GM21528 (cell line): ENCODE results near the gene DNAAF1.
"Not testable (repeated sequence)": the region's sequence is repeated elsewhere in the genome, so short reads cannot be mapped to it uniquely, and the experiment has no call there.

Source experiments
- ATAC-seq: cut with Tn5 transposase; IDR thresholded peaks from one replicate; pipeline ENCODE4 v1.9.1; 2021; ENCODE audit warnings: mild to moderate bottlenecking, moderate library complexity; ENCODE audit not compliant: unreplicated experiment, low FRiP score

DNAAF1 gene

GRCh38 chr16:84182680-84183571 lies 37.8 kb downstream of the DNAAF1 start:
- no peak for ATAC-seq

DNA sequence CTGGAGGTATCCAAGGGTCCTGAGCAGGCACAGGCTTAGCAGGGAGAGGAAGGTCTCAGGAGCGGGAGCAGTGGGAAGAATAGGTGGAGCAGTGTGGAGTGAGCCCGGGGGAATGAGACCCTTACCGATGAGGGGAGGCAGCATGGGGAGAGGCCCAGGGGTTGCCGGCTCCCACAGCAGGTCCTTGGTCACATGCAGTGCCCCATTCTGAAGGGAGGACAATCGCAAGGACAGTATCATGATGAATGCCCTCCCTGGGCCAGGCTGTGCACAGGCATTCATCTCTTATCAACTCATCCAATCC lies 38.4 kb downstream of the DNAAF1 start:
- ATAC-seq: no peak

GRCh38 chr16:84183911-84184591 lies 38.9 kb downstream of the DNAAF1 start:
- no peak for ATAC-seq

DNA sequence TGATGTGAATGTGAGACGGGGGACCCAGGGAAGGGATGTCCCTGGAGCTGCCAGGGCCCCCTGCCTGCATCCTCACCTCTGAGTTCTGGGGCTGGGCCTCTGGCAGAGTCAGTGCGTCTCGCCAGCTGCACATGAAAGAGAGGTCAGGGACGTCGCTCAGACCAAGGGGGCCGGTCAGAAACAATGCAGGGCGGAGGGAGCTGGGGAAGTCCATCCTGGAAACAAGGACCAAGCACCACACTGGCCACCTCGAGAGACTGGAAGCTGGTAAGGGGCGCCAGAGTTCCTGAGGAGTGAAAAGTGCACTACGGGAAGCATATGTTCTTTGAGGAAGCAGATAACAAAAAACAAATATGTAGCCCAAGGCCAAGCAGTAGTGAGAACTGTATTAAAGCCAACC lies 39.7 kb downstream of the DNAAF1 start:
- ATAC-seq: no peak

DNA sequence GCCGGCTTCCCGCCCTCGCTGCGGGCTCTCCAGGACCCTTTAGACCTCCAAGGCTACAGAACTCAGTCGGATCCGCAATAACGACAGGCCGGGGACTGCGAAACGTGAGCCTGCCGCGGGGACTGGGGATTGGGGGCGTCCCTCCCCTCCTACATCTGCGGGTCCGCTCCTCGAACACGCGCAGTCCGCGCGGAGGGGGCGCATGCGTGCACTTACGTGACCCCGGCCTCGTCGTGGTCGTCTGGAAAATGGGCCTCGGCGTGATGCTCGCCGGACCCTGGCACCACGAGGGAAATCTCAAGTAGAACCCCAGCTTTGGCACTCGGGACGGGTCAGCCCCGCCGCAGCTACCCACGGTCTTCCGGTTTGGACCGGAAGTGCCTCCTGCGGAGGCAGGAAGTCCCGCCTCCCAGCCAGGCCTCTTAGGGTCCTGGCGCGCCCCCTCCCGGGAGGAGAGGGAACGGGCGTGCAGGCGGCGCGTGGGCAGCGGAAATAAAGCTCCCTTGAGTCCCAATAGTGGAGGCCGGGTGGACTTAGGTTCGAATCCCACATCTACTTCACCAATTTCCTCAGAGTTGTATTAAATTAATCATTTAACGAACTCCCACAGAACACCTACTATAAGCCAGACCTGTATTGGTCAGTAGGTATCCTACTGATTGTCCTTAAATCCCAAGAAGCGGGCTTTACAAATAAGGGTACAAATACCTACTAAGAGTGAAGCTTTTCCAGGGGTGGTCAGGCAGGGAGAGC lies 41.8 kb downstream of the DNAAF1 start, which contains the start of gene TAF1C:
TSS of gene TAF1C (minus strand) at position 373 of the 753 bp plus-strand sequence. CDS start 2,069 bp downstream, outside the sequence.
- ATAC-seq: peak; percentile 84

DNA sequence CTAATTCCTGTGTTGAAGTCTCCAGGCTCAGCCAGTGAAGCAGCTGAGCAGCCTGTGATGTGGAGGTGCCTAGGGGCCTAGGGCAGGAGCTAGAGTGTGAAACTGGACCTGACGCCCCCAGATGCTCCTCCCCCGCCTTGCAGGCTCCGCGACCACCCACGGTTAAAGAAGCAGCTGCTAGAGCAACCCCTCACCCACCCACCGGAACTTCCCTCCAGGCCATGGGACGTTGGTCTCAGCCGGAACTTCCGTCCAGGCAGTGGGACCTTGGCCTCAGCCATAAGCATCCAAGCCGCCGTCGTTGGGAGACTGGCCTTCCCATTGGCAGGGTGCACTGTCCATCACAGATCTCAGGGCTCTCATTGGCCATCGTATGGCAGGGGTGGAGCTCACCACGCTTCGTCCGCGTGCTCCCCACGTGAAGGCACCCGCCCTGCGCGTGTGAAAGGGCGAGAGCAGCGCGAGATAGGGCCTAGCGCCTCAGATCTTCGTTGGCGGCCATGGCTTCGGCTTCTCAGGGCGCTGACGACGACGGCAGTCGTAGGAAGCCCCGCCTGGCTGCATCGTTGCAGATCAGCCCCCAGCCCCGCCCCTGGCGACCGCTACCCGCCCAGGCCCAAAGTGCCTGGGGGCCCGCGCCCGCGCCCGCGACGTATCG lies 45.8 kb downstream of the DNAAF1 start, which contains the start of gene ADAD2:
TSS of gene ADAD2 (plus strand) at position 427 of the 658 bp plus-strand sequence. CDS start at position 501, 74 bp downstream.
- ATAC-seq: no peak

DNA sequence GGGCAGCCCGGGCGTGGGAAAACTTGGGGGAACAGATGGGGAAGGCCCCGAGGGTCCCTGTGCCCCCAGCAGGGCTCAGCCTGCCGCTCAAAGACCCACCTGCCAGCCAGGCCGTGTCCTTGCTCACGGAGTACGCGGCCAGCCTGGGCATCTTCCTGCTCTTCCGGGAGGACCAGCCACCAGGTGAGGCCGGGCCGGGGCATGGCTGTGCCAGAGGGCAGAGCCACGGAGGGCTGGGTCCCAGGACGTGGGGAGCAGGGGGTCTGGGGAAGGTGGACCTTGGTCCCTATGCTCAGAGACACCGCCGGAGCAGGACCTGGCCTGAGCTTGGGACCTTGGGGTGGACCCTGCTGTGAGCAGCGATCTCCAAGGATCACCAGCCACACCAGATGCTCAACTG lies 46.4 kb downstream of the DNAAF1 start:
- ATAC-seq: no peak

DNA sequence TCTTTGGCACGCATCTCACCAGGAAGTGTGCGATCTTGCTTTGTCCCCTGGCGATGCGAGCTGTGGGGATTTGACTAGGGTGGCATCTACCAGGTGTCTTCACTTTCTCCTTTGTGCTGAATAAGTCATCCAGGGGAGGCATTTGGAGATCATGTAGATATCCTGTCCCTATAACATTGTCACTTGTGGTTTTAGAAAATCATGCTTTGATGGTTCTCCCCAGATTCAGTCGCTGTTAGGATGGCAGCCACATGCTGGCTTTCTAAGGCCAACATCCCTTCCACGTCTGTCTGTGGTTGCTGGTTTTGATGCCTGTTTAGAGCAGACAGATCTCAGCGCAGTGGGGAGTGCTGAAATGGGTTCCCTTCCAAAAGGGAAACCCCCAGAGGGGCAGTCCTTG lies 48.4 kb downstream of the DNAAF1 start:
- ATAC-seq: no peak

DNA sequence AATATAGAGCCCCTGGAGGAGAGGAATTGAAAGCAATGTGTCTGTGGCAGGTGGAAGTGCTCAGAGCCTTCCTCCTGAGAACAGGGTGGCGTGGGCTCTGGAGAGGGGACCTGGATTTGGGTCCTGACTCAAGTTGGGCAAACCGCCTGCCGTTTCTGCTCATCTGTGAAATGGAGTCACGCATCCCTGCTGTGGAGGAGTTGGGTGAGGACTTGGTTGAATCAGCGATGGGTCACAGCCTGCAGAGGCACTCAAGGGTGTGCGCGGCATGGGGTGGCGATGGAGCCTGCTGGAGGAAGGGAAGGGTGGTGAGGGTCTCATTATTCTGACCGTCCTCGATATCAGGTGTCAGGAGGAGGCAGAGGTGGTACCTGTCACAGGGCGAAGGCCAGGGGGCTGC lies 48.9 kb downstream of the DNAAF1 start:
- ATAC-seq: no peak

DNA sequence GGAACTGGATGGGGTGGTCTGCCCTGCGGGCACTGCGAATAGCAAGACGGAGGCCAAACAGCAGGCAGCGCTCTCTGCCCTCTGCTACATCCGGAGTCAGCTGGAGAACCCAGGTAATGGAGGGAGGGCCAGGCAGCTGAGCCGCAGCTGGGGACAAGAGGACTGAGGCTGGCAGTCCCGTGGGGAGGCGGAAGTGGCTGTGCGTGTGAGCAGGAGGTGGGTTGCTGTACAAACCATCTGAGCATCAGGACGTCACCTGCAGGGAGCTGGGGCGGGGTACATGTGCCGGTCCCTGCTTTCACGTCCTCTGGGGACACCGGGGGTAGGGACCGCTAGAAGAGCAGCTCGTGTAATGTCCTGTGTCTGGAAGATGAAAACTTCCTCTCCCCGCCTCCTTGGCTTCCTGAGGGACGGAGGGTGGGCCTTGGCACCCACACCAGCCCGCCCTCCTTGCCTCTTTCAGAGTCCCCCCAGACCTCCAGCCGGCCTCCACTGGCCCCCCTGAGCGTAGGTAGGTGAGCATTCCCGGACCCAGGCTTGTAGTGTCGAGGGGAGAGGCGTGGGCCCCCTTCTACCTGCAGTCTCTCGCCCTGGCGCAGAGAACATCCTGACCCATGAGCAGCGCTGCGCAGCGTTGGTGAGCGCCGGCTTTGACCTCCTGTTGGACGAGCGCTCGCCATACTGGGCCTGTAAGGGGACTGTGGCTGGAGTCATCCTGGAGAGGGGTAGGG lies 49.5 kb downstream of the DNAAF1 start:
- no peak for ATAC-seq

GRCh38 chr16:84195201-84196093 lies 50.3 kb downstream of the DNAAF1 start:
- ATAC-seq: no peak

GRCh38 chr16:84196101-84196500 lies 51.0 kb downstream of the DNAAF1 start:
- no peak for ATAC-seq

- no peak for ATAC-seq
Measured at GRCh38 chr16:84196727-84197394, 51.8 kb downstream of the DNAAF1 start.

GRCh38 chr16:84197466-84198128 lies 52.5 kb downstream of the DNAAF1 start:
- ATAC-seq: no peak

GRCh38 chr16:84198401-84198800 lies 53.3 kb downstream of the DNAAF1 start:
- ATAC-seq: no peak

- no peak for ATAC-seq
Measured at GRCh38 chr16:84199097-84199496, 54.0 kb downstream of the DNAAF1 start.

DNA sequence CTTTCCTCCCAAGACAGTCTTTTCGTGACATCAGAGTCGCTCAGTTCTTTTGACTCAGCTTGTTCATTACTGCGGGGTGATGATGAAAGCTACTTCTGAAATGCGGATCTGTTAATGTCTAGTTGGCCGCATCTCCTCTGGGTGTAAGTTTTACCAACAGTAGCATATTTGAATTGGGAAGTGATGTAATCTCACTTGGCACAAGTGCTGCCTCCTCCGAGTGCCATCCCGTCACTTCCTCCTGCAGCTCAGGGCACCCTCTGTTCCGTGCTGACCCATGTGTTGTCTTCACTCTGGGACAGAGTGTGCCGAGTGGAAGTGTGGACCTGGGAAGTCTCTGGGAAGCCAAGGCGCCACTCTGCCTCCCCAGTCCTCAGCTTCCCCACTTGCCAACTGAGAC lies 54.8 kb downstream of the DNAAF1 start:
- no peak for ATAC-seq

GRCh38 chr16:84204551-84204950 lies 59.4 kb downstream of the DNAAF1 start:
- not testable (repeated sequence) for ATAC-seq
